GM21825 (cell line): Measurements from ENCODE around the gene CIC.

Source experiments
- ATAC-seq: cut with Tn5 transposase; IDR thresholded peaks from one replicate; pipeline ENCODE4 v1.9.1; 2021; ENCODE audit warnings: mild to moderate bottlenecking, moderate library complexity; ENCODE audit not compliant: unreplicated experiment

CIC gene

GRCh38 chr19:42268704-42269477 is at the start of gene CIC:
CIC (plus strand) TSS chr19:42269252; CDS start chr19:42271784, 2,532 bp downstream.
- peak; percentile 76 for ATAC-seq

DNA sequence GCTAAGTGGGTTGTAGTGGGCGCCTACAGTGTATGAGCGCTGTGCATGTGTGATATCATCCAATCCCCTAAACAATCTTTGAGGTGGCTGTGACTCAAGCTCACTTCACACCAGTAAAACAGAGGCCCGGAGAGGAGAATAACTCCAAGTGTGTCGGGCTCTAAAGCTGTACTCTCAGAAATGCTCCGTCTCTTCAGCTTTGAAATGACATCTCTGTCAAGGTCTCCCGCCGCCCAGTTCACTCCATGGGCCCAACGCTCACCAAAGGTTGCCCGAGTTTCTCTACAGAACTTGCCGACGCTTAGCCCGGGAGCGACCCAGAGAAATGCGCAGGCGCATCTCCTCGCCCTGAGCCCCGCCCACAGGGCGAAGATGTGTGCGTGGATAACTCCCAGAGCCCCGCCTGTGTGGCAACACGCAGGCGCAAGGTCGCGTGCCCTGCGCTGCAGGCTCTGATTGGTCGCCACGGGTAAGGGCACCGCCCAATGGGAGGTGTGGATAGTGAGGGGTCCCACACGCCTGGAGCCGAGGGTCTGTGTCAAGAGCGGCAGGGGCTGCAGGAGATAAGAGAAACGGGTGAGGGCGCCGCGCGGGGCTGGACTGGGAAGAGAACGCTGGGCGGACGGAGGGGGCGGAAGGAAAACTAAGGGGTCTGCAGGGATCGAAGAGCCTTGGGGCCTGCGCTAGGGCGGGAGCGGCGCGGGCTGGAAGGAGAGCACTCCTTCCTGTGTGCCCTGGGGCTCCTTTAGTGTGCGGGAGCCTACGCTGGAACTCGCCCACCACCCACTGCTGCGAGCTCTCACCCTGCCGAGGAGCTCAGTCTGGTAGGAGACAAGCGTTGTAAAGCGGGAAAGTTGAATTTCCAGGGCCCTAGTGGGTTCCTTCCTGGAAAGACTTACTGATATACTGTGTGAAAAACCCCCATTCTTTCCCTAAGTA is 49.0 kb upstream of the CIC start, which contains the start of gene ZNF526:
TSS of gene ZNF526 (plus strand) at position 501 of the 939 bp plus-strand sequence. CDS start 4,092 bp downstream, outside the sequence.
- peak; percentile 60 for ATAC-seq

GRCh38 chr19:42220751-42221097 is 48.3 kb upstream of the CIC start:
- ATAC-seq: no peak

DNA sequence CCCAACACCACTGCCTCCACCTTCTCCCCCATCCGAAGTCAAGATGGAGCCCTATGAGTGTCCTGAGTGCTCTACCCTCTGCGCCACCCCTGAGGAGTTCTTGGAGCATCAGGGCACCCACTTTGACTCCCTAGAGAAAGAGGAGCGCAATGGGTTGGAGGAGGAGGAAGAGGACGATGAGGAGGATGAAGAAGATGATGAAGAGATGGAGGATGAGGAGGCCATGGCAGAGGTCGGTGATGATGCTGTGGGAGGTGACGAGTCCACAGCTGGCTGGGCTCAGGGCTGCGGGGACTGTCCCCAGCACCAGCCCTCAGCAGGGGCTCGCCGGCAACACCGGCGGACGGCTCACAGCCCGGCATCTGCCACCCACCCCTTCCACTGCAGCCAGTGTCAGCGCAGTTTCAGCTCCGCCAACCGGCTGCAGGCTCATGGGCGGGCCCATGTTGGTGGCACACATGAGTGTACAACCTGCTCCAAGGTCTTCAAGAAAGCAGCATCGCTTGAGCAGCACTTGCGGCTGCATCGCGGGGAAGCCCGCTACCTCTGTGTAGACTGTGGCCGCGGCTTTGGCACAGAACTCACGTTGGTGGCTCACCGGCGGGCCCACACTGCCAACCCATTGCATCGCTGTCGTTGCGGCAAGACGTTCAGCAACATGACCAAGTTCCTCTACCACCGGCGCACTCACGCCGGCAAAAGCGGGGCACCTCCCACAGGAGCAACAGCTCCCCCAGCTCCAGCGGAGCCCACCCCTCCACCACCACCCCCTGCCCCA is 43.9 kb upstream of the CIC start:
- ATAC-seq: no peak

DNA sequence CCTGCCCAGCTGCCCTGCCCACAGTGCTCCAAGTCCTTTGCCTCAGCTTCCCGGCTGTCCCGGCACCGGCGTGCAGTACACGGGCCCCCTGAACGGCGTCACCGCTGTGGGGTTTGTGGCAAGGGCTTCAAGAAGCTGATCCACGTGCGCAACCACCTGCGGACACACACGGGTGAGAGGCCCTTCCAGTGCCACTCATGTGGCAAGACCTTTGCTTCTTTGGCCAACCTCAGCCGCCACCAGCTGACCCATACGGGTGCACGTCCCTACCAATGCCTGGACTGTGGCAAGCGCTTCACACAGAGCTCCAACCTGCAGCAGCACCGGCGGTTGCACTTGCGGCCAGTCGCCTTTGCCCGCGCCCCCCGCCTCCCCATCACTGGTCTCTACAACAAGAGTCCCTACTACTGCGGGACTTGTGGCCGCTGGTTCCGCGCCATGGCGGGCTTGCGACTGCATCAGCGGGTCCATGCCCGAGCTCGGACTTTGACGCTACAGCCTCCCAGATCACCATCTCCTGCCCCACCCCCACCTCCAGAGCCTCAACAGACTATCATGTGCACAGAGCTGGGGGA is 43.2 kb upstream of the CIC start:
- no peak for ATAC-seq

- ATAC-seq: no peak
Measured at GRCh38 chr19:42226886-42227285, 42.2 kb upstream of the CIC start.

DNA sequence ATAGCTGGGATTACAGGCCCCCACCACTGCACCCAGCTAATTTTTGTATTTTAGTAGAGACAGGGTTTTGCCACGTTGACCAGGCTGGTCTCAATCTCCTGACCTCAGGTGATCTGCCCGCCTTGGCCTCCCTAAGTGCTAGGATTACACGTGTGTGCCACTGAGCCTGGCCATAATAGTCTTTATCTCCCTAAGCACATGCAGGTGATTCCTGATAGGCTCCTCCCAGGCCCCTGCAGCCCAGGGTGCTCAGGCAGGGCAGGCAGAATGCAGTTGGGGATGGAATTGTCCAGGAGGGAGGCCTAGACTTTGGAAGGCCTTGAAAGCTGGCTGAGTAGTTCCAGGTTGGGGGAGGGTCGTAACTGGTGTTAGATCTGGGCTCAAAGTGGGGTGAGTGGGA is 40.4 kb upstream of the CIC start:
- no peak for ATAC-seq

GRCh38 chr19:42229301-42229854 is 39.7 kb upstream of the CIC start:
- no peak for ATAC-seq

GRCh38 chr19:42229855-42230351 is 39.1 kb upstream of the CIC start:
- no peak for ATAC-seq

DNA sequence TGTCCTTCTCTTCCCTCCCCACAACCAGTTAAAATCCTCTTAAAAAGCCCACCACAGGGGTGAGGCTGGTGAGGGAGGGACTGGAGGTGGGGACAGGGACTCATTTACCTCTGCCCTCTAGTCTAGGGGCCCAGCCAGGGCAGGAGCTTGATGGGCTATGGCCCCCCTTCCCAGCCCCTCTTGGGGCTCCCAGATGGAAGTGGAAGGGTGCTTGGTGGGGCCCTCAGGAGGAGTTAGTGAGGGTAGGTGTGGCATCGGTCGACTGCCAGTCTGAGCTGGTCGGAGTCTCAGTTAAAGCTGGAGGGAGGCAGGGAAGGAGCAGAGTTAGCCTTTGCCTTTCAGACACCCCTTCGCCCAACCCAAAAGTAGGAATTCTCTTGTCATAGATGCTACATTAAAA is 38.5 kb upstream of the CIC start:
- no peak for ATAC-seq

- no peak for ATAC-seq
Measured at GRCh38 chr19:42232435-42232834, 36.6 kb upstream of the CIC start.

GRCh38 chr19:42233106-42233505 is 35.9 kb upstream of the CIC start:
- ATAC-seq: no peak

- no peak for ATAC-seq
Measured at GRCh38 chr19:42233678-42234292, 35.3 kb upstream of the CIC start.

- no peak for ATAC-seq
Measured at GRCh38 chr19:42234364-42234763, 34.7 kb upstream of the CIC start.

- no peak for ATAC-seq
Measured at GRCh38 chr19:42235181-42235580, 33.9 kb upstream of the CIC start.

DNA sequence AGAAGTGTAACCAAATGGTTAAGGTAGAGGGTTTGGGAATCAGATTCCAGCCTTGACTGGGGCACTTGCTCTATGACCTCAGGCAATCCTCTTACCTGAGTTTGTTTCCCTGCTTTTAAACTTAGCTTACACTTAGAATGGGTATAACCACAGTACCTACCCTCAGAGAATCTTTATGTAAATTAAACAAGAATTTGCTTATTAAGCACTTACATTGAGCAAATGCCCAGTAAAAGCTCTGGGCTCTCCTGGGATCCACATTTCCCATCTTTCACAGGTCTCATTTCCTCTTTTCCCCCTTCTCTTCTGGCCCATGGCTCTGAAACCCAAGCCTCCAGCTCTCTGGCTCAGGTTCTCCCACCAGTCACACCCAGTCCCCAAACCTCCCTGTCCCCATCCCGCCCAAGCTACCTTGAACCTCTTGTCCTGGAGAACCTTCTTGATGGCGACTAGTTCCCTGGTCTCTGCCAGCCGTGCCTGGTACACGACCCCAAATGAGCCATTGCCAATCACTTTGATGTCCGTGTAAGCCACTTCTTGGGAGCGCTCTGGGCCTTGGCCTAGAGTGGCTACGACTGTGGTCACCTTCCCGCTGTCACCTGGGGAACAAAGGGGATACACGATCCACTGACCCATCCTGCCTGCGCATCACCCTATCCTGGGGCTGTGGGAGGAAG is 29.4 kb upstream of the CIC start:
- no peak for ATAC-seq

DNA sequence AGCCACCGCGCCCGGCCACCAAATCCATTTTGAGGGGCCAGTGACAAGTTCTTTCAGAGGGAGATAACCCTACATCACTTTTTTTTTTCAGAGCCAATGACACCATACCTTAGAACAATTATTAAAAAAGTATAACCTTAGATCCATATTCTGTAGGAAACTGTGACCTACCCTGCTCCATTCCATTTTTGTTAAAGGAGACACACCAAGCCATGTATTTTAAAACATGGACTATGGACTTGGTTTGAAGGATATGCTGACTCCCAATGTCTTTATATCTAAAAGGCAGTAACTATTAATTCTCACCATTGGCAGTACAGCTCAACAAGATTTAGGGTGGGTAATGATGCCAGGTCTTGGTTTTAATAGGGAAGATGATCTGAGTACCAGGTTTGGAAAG is 27.8 kb upstream of the CIC start:
- ATAC-seq: no peak

DNA sequence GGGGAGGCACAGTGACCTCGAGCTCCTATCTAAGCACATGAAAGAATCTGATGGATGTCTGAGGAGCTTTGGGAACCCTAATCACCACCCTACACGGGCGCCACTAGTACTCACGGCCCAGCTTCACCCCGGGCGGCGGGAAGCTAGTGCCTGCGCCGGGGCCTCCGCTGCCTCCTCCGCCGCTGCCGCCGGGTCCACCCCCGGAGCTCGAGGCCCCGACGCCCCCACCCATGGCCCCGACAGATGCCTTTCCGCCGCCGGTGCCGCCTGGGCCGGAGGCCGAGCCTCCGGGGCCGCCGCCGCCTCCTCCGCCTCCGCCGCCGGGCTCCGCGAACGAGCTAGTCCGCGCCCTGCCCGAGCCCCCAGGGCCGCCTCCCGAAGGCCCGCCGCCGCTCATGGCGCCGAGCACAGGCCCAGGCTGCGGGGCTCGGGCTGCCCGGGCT is 27.0 kb upstream of the CIC start:
- no peak for ATAC-seq
